Tibial nerve (tissue), 4 donors: Measurements from ENCODE around the gene BACH1.

Source experiments
- EP300 ChIP-seq, 2 donors: sonication (generic); formaldehyde crosslinking; IDR thresholded peaks; one replicate each; pipeline ENCODE4 v1.6.1; 2017; ENCODE audit warnings: antibody characterized with exemption in 2 of 2, mild to moderate bottlenecking in 1 of 2
- POLR2A ChIP-seq, 2 donors: fragments of 450-650 bp; IDR thresholded peaks; one replicate each; pipeline ENCODE4 v1.6.1; 2017; ENCODE audit warnings: antibody characterized with exemption in 2 of 2, mild to moderate bottlenecking in 2 of 2, moderate library complexity in 2 of 2
- TF ChIP-seq, protein P1 (sequence below), 5 experiments: fragments of 200-600 bp in 3 of 5; fragments of 450-650 bp in 2 of 5; sonication (generic) in 3 of 5; IDR thresholded peaks; one replicate each; pipeline ENCODE4 v1.5.1; 2016 to 2019; ENCODE audit warnings: antibody characterized with exemption in 5 of 5, mild to moderate bottlenecking in 3 of 5, moderate library complexity in 2 of 5

DNA sequence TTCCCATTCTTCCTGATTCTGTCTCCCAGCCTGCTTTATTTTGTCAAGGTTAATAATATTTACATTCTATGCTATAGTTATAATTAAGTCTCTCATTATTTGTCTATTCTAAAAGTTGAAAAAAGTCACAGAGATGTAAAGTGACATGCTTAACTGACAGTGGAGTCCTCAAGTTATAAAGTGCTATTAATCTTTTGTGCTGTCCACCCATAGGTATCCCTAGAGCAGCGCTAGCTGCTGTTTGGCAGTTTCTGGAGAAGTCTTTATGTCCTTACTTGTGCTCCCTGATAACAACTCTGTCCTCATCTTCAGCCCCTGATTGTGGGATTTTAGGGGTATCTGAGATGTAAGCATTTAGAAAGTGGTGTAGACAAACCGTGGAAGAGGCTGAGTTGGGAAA, 13.1 kb downstream of the BACH1 start:
- TF ChIP-seq, protein P1, sequence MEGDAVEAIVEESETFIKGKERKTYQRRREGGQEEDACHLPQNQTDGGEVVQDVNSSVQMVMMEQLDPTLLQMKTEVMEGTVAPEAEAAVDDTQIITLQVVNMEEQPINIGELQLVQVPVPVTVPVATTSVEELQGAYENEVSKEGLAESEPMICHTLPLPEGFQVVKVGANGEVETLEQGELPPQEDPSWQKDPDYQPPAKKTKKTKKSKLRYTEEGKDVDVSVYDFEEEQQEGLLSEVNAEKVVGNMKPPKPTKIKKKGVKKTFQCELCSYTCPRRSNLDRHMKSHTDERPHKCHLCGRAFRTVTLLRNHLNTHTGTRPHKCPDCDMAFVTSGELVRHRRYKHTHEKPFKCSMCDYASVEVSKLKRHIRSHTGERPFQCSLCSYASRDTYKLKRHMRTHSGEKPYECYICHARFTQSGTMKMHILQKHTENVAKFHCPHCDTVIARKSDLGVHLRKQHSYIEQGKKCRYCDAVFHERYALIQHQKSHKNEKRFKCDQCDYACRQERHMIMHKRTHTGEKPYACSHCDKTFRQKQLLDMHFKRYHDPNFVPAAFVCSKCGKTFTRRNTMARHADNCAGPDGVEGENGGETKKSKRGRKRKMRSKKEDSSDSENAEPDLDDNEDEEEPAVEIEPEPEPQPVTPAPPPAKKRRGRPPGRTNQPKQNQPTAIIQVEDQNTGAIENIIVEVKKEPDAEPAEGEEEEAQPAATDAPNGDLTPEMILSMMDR (IDR thresholded peaks at IDR 0.05), result no peak
- no peak for TF ChIP-seq POLR2A (IDR thresholded peaks at IDR 0.05)
- no peak for TF ChIP-seq EP300 (IDR thresholded peaks at IDR 0.05)
